ENCODE data around the gene BTBD9.

Gene BTBD9

DNA sequence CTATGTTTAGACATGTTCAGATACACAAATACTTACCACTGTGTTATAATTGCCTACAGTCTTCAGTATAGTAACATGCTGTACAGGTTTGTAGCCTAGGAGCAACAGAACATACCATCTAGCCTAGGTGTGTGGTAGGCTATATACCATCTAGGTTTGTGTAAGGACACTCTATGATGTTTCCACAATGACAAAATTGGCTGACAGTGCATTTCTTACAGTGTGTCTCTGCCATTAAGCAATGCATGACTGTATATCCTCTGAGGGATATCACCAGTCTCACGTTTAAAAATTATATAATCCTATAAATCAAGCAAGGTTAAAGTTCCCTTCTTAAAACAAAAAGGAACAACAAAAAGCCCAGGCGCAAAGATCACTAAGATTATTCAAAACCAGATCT, 352.2 kb downstream of the BTBD9 start:
- no peak for DNase-seq (ENCODE audit: low read depth in 2 of 2)

DNA sequence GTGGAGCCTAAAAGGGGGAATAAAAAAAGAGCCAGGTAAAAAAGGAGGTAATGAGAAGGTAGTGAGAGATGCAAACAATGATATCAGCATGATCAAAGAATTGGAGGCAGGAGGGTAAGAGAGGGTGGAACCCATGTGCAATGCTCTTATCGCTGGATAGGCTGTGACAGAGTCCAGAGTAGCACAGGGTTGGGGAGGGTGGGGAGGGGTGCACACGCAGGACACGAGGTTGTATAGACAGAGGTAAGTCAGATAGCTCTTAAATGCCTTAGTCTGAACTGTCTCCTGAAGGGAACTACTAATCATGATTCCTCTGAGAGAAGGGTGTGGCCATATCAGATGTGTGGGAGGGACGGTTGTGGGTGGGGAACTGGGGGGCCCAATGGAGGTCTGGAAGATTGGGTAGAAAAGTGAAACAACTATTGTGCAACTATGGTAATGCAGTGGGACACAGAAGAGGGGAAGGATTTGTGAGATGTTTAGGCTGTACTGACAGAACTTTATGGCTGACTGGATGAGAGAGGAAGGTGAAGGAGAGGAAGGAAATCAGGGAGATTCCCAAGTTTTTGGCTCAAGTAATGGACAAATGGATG, 354.8 kb downstream of the BTBD9 start:
- no peak for DNase-seq (ENCODE audit: low read depth in 2 of 2)

DNA sequence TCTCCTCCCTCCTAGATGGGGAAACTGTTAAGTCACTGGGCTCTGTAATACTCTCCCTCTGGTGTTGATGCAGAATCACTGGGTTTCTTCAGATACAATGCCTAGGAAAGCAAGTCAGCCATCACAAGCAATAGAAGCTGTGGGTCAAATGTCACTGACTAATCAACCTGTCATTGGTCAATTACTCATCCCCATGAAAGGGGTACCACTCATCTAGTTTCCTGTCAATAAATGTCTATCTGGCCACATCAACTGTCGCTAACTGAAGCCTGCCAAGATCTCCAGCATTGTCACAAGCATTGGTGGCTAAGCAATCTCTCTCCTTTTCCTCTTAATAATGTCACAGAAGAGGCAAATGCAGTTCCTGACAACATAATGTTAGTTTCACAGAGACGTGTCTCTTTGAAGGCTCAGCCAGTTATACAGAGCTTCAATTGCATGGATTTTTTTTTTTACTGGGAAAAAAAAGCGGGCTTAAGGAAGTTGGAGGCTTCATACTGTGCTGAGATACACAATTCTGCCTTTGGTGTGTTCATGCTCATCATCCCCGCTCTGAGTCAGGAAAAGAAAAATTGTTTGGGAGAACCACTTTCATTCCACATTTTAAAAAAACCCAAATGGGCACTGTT, 355.9 kb downstream of the BTBD9 start:
- DNase-seq (ENCODE audit: low read depth in 2 of 2): no peak

DNA sequence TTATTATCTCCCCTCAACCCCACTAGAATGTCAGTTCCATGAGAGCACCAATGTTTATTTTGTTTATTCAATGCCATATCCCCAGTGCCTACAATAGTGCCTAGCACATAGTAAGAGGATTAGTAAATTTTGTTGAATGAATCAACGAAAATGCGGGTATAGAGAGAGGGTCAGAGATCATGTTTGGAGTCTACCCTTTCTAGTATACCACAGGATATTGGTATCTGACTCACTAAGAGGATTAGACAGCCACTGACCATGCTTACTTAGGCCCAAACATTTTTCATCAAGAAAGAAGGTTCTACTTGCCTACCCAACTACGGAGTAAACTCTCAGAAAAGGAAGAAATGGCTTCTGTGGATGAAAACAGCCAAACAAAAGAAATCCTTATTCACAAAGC, 356.8 kb downstream of the BTBD9 start:
- DNase-seq (ENCODE audit: low read depth in 2 of 2): no peak

DNA sequence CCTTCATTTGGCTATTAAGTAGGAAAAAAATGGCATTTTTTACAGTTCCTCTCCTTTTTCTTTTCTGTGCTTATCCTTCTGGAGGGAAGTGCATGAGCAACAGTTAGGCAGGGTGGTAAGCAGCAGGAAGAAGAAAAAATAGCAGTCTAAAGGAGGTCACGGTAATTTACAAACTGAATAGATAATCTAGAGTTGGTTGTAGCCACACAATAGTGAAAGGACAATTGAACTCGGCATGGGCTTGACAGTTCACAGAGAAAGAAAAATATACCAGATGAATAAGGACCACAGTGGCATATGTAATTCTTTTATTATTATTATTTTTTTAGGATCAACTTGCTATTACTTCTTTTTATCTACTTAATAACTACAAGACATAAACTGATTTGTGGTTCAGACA, 358.6 kb downstream of the BTBD9 start:
- DNase-seq (ENCODE audit: low read depth in 2 of 2): no peak

DNA sequence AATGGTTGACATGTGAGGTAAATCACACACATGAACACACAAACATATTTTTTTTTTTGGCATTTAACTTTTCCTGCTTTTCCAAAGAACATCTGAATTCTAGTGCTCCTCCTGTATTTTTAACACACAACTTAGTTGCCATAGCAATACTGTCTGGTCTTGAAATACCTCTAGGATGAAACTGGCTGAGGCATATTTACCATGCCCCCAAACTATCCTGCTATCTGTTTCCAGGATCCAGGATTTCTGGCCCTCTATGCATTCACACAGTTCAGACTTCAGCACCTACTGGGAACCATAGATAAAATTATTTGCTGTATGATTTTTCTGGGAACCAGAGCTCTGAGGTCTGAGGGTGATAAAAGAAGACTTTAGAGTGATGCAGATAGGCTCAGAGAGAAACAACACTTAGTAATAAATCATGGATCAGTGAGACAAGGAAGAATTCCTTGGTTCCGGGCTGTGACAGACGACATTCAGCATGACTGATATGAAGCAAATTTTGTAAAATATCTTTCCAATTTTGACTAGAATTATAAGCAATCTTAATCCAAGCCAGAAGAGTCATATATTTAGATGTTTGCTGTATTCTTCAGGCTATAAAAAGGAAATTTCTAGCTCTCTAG, 359.7 kb downstream of the BTBD9 start:
- DNase-seq (ENCODE audit: low read depth in 2 of 2): no peak

DNA sequence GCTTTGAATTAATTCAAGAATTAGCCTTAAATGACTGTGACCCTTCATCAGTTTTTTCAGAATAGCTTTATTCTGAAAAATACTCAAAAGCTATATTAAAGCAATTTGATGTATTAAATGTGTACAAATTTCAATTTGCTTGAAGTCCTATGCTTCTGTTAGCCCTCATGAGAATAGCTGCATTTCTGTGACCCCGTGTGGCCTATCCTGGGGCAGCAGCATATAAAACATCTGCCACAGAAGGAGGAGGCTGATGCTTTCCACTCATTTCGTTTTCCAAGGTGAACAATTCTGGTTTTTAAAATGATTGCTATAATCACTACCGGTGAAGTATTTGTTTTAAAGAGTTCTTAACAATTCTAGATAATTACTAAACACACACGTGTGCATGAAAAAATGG, 360.3 kb downstream of the BTBD9 start:
- DNase-seq (ENCODE audit: low read depth in 2 of 2): no peak

DNA sequence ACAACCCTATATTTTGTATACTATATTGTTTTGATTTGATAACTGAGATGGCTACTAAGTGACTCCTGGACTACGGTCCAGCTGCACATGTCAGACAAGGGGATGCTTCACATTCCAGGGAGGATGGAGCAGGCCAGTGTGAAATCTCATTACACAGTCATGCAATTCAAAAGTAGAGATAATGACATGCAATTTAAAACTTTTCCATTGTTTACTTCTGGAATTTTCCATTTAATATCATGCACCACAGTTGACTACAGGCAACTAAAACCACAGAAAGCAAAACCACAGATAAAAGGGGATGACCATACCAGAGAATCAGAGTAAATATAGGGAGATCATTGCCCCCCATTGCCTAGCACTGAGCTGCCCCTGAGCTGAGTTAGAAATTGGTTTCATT, 366.4 kb downstream of the BTBD9 start:
- no peak for DNase-seq (ENCODE audit: low read depth in 2 of 2)

DNA sequence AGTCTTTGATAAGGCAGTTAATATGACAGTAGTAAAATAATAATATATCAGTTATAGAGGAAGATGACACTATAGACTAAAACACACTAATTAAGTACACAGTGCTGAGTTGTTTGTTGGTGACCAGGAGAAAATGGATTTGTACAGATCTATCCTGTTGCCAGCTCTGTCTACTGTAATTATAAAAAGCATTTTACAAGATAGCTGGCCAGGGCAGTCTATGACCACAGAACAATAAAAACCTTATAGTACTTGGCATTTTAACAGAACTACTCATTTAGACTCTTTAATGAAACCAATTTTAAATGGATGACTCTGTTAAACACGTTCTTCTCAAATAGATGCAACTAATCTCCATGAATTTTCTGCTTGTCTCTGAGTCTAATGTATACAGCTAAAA, 367.5 kb downstream of the BTBD9 start:
- DNase-seq (ENCODE audit: low read depth in 2 of 2): no peak

DNA sequence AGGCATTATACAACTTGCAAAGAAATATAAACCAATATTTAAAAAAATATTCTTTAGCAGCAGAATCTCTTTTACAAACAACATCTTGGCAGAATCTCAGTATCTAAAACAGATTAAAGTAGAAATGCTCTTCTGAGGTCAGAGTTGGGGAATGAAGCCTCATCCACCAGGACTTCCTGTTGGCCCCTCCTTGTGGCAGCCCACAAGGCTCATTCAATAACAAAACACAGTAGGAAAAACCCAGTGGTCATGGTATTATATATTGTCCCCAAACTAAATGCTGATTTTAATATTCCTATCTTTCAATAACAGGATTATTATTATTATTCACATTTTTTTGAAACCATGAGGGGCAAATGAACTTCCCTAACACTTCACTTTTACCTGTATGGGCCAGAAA, 368.6 kb downstream of the BTBD9 start:
- no peak for DNase-seq (ENCODE audit: low read depth in 2 of 2)

DNA sequence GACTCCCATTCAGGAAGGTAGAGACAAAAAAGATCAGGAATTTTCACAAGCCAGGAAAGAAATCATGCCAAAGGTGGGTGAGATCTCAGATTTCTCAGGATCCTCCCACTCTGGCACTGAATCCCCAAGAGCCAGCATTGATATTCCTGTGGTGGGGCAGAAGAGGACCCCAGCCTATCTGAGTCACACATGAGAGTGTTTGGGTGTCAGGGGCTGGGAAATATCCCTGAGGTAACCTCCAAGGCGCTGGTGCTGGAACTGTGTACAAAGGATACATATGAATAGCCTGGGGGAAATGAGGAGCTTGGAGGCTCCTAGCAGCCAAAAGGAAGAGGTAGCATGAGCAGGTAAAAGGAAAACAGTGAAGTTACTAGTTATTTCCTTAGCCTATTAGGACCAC, 369.4 kb downstream of the BTBD9 start:
- no peak for DNase-seq (ENCODE audit: low read depth in 2 of 2)

DNA sequence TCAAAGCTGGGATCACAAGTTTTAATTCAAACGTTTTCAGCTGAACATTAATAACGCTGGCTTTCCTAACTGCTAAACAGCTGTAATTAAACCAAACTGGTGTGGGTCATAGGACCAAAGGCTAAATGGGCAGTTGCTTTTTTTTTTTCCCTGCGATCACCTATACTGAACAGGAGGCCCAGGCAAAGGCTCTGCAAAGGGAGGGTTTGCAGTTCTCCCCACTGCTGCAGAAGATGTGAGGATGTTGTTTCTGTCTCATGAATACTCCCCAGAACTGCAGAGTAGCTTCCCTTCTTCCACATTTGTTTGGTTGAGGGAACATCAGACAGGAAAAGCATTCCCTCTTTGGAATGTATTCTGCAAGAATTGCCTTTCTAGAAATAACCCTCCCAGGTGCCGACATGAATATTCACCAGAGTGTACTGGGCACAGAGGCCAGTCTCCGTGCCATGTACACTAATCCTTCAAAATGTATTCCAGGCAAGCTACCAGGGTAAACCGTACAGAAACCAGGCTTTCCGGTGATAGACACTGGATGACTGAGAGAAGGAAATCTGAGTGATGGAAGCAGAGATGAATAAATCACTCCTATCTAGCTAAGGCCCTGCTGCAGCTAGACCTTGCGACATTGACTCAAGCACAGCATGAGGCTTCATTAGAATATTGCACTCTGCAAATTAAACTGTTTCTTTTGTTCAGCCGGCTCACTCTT, 370.1 kb downstream of the BTBD9 start:
- no peak for DNase-seq (ENCODE audit: low read depth in 2 of 2)

DNA sequence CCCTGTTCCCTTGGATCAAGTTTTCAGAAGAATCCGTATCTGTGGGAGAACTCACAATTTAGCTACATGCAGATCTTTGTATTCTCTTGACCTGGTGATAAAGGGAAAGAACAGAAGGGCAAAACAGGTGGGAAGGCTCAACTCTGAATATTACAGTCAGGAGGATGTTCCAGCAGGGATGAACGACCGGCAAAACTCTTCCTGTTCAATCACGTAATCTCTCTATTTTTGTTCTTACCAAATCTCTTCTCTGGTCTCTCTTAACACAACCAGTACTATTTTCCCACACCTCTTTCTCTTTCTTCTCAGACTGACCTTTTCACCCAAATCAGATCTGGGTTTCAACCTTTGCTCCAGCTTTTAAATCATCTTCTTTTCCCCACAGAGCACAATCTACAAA, 371.4 kb downstream of the BTBD9 start:
- no peak for DNase-seq (ENCODE audit: low read depth in 2 of 2)

DNA sequence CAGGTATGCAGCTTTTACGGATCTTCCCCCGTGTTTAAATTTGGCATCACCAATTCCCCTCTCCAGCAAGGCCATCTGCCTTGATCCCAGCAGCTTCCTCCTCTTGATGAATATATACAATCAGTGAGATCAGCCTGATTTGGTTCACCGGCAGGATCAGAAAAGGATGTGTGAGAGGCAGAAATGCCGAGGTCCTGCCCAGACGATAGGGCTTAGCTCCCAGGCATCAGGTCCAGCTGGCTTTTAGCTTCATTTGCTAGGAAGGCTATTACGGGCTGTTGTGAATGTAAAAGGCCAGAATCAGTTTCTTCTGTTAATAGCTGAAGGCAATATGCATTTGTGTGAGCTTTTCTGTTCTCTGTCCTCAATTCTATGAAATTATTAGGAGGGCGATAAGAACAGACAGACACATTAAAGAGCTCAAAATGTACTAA, 372.8 kb downstream of the BTBD9 start:
- DNase-seq (ENCODE audit: low read depth in 2 of 2): no peak

DNA sequence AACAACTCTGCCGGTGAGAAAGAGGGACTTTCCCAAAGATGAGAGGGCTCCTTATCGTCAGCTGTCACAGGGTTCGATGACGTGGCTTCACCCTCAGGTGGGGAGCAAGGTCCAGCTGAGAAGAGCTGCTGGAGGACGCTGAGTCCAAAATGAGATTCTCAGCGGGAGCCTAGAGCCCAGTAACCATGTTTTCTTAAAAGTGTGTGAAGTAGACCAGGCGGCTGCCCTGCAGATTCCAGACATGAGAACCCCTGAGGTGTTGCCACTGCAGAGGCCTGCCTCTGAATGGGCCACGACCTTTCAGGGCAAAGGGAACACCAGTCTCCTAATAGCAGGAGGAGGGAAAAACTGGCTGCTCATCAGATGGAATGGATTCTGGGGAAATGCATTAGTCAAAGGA, 375.1 kb downstream of the BTBD9 start:
- DNase-seq (ENCODE audit: low read depth in 2 of 2): no peak

DNA sequence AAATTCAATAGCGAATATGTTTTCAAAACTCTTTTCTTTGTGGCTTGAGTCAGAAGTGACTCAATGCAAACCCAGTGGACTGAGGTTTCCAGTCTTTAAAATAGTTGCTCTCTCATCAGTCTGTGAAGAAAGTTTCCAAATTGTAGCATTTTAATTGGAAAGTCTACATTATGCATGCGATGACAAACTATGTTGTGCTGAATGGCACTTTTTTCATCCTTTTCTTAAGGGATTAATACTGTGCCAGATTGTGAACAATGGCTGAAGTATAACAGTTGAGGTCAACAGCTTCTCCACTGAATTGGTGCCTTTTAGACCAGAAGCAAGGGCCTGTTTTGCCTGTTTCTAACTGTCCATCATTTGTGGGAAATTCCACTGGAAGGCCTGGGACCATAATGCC, 377.1 kb downstream of the BTBD9 start:
- DNase-seq (ENCODE audit: low read depth in 2 of 2): no peak

DNA sequence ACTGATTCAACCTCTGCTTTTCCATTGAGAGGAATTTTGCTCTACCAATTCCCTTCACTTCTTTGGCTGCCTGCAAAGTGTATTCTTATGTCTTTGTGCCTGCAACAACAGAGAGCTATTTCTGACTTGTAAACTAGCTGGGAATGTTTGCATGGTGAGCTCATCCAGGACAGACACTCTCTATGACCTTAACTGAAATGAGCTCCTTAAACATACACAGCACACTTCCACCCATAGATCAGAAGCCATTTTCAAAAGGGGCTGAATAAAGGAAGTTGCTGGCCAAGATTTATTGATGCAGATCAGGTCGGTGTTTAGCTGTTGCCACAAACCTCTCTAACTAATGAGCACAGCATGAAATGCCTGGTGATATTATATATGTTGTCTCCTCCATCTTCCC, 377.7 kb downstream of the BTBD9 start:
- no peak for DNase-seq (ENCODE audit: low read depth in 2 of 2)

DNA sequence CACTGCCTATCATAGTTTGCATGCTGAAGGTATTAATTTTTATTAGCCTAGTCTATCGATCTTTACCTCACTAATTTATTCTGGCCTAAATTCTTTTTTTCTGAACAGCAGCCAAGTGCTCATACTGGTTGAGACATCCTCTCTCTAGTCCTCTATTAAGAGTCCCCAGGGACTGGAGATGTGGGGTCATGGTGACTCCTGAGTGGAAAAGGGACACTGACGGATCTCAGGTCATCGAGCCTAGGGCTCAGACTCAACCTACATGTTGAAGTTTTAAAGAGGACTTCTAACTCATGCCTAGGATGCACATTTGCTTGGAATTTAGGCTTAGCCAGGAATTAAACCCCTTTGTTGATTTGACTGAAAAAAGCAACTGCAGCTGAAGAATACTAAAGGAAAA, 378.1 kb downstream of the BTBD9 start:
- DNase-seq (ENCODE audit: low read depth in 2 of 2): no peak

DNA sequence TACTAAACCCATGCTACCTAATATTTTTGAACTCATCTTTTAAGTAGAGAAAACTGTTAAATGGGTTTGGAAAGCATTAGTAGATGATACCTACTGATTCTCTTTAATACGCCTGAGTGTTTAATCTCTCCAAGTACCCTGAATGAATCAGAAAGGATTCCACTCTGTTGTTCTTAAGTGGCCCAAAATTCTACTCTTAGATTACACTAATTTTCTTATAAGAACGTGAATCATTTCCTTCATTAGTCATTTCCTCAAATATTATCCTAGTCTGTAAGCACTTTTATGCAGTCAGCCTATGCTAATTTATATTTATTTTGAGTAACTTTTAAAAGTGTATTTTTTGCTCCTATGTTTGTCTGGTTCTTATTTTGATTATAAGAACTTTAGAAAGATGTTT, 380.0 kb downstream of the BTBD9 start:
- DNase-seq (ENCODE audit: low read depth in 2 of 2): no peak

DNA sequence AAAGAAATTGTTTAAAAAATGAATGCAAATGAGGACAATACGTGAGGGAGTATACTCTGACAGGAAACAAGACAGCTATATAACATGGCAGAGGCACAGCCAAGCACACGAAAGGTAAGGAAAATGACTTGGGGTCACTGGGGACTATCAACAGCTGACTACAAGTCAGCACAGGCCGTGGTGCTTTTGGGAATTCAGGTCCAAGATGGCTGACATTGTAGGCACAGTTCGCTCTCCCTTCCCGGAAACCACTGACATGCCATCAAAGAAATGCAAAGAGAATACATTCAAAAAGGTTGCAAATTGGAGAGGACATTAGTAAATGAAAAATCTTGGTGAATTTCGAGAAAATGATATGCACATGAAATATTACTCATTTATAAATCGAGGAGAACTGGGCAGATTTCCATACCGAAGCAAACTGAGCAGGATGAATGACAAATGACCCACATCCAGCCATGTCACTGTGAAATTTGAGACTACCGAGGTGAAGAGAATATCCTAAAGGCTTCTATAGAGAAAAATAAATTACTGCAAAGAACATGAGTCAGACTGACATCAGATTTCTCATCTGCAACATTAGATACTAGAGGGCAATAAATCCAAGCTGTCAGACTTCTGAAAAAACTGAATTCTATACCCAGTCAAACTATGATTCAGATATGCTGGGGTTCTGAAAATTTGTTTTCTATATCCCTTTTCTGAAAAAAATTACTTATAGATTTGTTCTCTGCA, 391.1 kb downstream of the BTBD9 start:
- no peak for DNase-seq (ENCODE audit: low read depth in 2 of 2)

DNA sequence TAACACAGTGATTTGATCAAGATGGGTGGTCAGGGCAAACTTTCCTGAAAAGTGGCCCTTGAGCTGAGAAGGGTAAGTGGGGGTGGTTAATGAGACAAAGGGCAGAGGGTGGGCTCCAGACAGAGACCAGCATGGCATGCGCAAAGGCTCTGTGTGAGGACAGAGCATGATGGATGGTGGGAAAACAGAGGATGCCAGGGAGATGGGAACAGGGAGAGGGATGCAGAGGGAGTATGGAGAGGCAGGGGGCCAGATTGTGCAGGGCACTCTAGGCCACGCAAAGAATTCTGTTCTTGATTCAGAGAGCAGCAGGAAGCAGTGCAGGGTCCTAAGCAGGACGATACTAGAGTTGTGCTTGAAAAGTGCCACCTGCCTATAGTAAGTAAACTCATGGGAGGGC, 394.4 kb downstream of the BTBD9 start:
- DNase-seq (ENCODE audit: low read depth in 2 of 2): no peak

DNA sequence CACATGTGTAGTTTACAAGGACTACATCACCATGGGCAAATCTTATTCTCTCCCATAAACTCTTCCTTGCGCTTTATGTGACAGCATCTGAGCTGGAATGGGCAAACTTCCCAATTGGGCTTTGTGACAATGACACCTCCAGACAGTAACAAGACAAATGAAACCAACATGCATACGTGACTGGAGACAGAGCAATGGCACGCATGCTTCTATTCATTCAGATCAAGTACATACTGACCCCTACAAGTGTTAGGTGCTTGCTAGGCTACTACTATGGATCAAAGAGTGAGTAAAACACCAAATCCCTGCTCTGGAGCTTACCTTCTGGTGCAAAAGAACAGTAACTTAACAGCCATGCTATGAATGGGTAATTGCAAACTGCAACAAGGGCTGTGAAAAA, 394.9 kb downstream of the BTBD9 start:
- no peak for DNase-seq (ENCODE audit: low read depth in 2 of 2)

All from stimulated activated CD8-positive, alpha-beta memory T cell treated with anti-CD3 and anti-CD28 coated beads, Interleukin-2, amount 100 ng/mL, for 1 hour (primary cell).